GM18868 (cell line): ENCODE measurements around the gene WDR3.

ENCODE experiments used
- ATAC-seq: cut with Tn5 transposase; IDR thresholded peaks from one replicate; pipeline ENCODE4 v1.9.1; 2021; ENCODE audit warnings: mild to moderate bottlenecking, moderate library complexity; ENCODE audit not compliant: unreplicated experiment

Gene WDR3

DNA sequence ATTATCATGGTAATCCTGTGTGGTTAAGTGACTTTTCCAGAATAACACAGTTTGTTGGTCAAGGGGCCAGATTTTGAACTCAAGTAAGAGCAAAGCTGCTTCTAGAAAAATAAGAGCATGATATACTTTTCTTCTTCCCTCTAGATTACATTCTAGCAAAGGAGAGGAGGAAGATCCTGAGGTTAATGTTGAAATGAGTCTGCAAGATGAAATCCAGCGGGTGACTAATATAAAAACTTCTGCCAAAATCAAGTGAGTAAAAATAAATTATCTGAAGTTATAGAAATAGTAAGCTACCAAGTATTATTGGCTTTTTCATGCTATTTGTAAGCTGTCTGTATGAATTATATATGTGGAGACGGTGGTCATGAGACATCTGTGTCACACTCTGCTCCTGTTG is 12.8 kb downstream of the WDR3 start:
- no peak for ATAC-seq

DNA sequence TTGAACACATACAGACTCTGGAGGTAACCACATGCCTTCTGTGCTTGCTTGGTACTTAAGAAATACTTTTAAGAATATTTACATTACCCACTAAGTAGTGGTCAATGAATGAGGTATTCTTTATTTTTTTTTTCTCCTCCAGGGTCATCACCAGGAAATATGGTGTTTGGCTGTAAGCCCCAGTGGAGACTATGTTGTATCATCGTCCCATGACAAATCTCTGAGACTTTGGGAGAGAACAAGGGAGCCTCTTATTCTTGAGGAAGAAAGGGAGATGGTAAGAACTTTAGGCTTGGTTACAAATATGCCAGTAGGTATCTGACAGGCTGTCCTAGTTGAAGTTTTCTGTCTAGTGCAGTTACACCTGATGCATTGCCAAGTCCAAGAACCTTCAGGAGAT is 22.8 kb downstream of the WDR3 start:
- ATAC-seq = no peak

DNA sequence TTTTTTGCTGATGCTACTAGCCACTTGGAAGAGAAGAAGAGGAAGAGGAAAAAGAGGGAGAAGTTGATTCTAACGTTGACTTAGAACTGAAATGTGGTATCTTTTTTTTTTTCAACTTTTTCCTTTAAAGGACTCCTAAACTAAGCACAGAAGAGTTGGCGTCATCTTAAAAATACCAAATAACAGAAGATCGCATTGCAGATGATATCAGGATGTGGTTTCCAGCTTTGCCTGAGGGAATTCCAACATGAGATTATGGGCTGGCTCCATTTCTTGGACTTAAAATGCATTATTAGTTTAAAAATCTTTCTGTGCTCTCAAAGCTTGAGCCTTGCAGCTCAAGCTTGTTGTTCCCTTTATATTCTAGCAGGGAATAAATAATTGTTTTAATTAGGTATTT is 29.8 kb downstream of the WDR3 start:
- ATAC-seq = no peak

DNA sequence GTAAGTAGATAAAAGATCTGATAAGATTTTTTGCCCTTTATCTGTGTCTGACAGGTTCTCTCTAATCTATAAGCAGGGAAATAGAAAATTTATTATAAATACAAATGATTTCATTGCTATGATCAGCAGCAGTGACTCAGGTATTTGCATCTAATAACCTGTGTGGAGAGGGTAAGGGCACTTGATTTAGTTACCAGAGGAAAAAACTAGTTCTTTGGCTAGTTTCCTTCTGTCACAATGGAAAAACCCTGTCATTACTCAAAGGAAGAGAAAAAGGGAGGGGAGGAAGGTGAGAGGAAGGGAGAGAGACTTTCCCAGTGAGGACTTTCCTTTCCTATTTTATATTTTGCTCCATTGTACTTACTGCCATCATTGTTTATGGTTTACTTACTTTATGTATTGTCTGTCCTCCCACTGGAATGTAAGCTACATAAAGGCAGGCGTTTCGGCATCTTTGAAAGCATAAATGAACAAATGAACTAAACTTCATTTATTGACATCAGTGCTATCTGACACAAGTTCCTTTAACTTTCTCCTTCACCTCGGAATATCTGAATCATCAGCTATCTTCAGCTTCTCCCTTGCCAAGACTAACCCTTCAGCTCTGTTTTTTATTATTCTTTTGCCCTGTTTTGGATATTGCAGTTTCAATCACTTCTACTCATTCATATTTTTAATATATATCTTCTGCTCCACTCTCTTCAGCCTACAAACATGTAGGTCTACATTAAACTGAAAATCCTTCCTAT is 34.9 kb downstream of the WDR3 start:
- no peak for ATAC-seq

DNA sequence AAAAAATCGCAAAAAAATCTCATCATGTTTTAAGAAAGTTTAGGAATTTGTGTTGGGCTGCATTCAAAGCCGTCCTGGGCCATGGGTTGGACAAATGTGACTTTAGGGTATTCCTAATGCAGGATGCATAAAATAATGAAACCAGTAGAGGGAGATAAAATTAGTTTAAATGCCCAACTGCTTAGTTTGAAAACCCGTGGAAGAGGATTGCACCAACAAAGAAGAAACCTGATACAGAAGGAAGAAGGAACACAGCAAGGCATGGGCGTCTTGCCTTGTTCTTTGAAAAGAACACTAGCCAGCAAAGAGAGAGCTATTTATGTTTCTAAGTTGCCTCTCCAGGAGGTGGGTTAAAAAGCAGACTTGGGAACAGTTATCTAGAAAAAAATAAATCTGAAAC is 37.9 kb downstream of the WDR3 start:
- peak; percentile 29 for ATAC-seq

DNA sequence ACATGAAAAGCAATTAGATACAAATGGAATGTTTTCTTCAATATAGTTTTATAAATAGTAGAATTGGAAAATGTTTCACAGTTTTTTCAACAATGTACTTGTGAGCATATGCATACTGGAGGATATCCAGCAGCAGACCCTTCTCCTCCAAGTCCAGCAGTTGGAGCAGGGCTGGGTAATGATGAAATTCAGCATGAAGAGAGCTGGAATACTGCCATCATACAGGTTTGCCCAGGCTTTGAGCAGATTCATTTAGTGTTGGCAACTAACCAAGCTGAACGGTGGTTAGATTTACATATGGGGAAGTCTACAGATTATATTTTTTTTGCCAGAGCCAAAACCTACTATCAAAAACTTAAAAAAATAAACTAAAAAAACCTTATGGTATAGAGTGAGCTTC is 38.3 kb downstream of the WDR3 start:
- peak; percentile 46 for ATAC-seq

DNA sequence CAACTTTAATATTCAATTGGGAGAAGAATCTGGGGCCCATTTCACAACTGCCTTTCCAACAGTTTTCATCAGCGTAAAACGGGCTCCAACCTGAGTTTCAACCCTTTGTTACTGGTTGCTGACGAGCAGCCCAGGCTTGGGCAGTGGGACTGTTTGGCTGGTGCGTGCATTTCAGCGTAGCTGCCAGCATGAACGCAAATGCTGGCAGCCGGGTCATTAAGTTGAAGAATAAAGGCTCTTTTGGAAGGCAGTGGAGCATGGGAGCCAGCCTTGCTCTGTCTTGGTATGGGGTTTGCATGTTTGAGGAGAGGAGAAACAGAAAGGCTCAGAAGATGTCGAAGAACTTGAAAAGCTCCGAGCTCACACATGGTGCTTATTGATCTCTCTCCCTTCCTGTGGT is 40.7 kb downstream of the WDR3 start:
- no peak for ATAC-seq

DNA sequence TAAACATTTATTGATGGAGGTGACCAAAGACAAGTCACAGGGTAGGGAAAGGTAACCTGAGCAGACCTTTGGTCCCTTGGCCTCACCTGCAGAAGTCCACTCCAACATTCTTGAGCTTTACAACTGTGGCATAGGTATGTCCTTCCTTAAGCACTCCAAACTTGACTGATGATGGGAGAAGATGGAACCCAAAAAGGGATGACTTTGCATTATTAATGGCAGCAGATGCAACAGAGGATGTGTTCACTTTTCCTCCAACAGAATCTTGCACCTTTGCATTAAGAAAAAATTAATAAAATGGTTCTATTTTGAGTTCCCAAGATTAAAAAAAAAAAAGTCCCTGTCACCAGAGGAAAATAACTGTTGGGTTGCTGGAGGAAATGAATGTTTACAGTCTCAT is 42.2 kb downstream of the WDR3 start:
- no peak for ATAC-seq

DNA sequence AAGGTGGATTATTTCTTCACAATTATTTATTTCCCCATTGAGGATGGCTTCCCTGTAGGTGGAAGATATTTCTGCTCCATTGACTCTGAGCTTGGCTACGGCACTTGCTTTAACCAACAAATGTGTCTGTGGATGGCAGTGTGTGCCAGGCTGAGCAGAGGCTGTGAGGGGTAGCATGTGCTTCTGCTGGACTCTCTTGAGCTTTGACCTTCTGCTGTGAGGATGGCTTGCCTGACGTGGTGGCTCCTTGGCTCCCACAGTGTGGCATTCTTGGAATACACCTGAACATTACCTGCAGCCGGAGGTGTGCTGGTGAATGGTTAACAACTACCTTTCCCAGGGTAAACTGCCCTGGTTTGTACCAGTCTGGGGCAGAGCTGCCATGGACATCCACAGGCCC is 46.8 kb downstream of the WDR3 start:
- no peak for ATAC-seq

DNA sequence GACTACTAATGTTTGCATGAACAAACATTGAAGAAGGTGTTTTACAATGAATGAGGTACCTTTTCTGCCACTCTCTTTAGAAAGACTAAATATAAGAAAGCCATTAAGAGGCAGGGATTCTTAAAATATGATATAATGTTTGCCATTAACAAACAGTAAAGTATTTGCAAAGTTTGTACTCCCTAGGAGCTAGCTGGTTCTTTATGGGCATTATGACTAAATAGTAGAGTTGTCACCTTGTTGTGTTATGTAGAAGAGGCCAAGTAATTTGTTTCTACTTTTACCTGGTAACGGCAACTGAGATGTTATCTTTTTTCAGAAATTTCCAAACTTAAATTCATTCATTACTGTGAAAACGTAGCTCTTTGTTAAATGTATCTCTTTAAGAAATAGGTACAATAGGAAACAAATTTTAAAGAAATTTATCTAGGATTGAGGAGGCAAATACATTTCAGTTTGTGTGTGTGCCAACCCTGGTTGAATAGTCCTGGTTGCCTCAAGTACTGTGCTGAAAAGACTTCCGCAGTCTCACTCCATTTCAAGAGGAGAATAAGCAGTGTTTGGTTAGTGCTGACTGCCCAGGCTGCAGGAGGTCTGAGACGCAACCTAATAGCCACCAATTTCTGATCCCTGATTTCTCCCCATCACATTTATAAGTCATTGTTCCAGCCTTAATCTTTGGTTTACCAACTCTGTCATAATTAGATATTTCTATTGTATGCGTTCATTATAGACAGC is 52.1 kb downstream of the WDR3 start:
- no peak for ATAC-seq

DNA sequence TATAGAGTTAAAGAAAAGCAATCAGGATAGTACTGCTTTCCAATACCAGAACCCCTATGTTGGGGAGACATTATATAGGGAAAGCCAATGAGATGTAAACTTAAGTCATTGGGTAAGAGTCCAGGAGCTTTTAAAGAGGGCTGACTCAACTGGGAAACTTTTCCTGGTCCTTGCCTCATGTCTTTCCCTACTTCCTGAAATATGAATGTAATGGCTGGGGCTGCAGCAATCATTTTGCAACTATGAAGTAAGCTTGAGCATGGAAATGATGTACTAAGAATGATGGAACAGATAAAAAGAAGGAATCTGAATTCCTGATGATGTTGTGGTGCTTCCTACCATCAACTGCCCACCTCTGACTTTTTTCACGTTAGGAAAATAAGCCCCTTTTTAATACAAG is 55.7 kb downstream of the WDR3 start:
- ATAC-seq = no peak

DNA sequence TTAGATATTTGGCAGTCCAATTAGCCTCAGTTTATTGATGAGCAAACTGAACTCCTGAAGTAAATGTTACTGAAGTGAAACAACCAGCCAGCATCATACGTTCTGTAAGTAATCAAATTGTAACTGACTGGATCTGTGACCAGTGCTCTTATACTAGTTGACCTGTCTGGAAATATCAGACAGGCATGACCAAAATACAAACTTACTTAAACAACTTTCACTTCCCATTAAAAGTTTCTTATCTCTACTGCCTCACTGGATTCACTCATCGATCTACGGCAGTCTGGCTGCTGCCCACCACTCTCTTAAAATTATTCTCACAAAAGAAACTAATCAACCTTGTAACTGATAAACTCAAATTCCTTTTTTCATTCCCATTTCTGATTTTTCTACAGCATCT is 56.4 kb downstream of the WDR3 start:
- peak; percentile 83 for ATAC-seq

DNA sequence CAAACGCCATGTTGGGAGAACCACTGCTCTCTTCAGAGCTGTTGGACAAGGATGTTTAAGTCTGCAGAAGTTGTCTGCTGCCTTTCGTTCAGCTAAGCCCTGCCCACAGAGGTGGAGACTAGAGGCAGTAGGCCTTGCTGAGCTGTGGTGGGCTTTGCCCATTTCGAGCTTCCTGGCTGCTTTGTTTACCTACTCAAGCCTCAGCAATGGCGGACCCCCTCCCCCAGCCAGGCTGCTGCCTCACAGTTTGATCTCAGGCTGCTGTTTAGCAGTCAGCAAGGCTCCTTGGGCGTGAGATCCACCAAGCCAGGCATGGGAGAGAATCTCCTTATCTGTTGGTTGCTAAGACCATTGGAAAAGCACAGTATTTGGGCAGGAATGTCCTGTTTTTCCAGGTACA is 74.8 kb downstream of the WDR3 start:
- ATAC-seq = no peak

DNA sequence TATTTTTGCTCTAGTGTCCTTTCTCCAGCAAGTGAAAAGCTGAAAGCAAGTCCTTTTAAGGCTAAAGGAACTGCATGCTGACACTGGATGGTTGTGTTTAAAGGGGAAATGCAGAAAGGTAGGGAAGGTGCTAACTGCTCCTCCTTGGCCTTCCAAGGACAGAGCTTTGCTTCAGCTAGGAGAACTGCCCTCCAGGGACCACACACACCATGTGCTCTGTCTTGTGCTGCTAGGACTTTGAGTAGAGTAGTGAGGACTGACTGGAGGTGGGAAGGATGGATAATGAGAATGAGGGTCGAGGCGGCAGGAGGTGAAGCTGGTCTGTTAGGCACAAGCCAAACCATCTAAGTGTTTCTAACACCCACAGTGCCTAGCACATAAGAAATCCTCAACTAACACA is 77.9 kb downstream of the WDR3 start:
- no peak for ATAC-seq

DNA sequence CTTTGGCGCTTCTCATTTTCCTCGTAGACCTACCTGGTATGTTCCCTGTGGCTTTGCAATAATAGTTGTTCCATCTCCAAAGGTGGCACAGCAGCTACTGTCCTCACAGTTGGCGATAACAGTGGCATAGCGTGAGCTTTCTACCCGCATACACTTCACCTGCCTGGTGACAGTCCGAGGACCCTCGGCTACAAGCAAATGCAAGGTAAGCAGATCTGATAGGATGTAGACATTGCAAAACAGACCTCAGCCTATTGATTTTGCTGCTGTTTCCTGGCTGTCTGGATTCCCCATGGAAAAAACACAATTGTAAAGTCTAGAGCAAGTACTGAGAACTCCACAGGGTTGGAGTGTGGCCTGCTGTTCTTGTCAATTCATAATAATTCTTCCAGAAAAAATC is 78.5 kb downstream of the WDR3 start:
- ATAC-seq = no peak

DNA sequence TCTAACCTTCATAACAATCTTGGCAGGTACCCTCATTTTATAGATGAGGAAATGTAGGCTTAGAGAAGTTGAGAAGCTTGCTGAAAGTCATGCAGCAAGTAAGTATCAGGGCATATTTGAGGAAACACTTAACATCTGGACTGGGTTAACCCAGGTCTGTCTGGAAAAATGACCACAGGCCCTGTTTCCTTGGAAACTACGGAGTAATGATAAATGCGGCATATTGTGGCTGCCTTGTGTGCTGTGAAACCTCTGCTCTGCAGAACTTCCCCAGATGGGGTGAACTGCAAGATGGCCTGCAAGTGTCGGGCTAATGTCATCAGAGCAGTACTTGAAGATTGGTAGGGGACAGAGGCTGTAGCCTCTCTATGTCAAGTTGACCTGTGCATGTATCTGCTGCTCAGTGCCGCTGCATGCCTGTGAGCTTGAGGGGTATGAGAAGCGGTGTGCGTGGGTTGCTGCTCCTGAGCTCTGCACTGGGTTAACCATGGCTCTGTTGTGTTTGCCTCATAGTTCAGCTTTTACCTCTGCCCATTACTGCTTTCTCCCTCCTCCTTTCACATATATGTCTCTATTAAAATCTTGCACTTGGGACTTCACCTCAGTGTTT is 83.1 kb downstream of the WDR3 start:
- ATAC-seq = no peak

DNA sequence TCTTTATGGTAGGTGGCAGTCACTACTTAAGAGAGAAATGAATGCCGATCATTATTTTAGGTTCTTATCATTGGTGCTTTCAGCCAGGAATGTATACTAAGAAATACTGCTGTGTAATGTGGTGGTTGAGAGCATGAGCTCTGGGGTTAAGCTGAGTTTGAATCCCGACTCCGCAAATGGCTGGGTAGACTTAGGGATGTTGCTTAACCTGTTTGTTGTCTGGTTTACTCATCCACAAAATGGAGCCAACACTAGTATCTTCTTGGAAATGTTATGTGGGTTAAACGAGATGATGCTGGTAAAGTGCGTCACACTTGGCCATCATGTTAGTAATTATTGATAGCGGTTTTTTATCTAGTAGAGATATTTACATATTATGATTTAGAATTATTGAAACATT is 83.8 kb downstream of the WDR3 start:
- no peak for ATAC-seq

DNA sequence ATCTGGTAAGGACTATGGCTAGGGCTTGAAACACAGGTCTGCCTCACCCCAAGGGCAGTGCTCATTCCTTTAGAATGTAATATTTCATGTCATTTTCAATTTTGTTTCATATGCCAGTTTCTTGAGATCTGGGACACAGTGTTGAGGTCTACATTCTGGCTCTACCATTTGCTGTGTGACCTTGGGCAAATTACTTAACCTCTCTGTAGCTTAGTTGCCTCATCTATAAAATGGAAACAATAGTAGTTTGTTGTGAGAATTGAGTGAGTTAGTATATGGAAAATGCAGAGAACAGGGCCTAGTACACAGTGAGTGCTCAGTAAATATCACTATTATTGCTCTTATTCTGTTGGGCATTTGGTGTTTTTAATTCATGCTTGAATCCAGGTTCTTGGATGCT is 84.4 kb downstream of the WDR3 start:
- ATAC-seq = no peak
